Measurements from ENCODE around the gene EIF2B1.

- TF ChIP-seq CTCF (IDR thresholded peaks at IDR 0.05) (no peak), POLR2A (IDR thresholded peaks at IDR 0.05) (no peak), POLR2AphosphoS5 (IDR thresholded peaks at IDR 0.05; ENCODE audit: insufficient read depth in 1 of 2, low read depth in 1 of 2) (no peak)
Measured at GRCh38 chr12:123614531-123614930, 19.0 kb downstream of the EIF2B1 start.
